ENCODE data around the gene KANSL1. TPM values are rescaled to one million over a fixed set of nuclear protein-coding genes. Genes with fewer than 3 reads are reported as not detected.

The KANSL1 gene
- total RNA-seq, 1 donor from 2014 or later = 19.3 TPM

- DNase-seq (ENCODE audit: low read depth) = no peak
Observed at GRCh38 chr17:46141645-46142044, 51.6 kb downstream of the KANSL1 start.

DNA sequence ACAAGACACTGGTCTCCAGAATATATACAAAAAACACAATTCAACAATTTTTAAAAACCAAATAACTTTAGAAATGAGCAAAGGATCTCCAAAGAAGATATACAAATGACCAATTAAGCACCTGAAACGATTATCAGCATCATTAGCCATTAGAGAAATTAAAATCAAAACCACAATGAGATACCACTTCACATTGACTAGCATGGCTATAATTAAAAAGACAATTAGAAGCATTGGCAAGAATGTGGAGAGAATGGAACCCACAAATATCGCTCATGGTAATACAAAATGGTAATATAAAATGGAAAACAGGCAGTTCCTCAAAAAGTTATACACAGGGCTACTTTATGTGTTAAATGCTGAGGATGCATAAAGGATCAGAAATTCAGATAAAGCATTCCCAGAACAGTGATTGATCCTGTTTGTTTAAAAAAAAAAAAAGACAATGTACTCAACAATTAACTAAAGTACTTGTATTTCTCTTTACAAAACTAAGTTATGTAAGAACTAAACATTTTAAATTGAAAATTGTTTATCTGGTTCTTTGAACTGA, 52.5 kb downstream of the KANSL1 start:
- no peak for DNase-seq (ENCODE audit: low read depth)

DNA sequence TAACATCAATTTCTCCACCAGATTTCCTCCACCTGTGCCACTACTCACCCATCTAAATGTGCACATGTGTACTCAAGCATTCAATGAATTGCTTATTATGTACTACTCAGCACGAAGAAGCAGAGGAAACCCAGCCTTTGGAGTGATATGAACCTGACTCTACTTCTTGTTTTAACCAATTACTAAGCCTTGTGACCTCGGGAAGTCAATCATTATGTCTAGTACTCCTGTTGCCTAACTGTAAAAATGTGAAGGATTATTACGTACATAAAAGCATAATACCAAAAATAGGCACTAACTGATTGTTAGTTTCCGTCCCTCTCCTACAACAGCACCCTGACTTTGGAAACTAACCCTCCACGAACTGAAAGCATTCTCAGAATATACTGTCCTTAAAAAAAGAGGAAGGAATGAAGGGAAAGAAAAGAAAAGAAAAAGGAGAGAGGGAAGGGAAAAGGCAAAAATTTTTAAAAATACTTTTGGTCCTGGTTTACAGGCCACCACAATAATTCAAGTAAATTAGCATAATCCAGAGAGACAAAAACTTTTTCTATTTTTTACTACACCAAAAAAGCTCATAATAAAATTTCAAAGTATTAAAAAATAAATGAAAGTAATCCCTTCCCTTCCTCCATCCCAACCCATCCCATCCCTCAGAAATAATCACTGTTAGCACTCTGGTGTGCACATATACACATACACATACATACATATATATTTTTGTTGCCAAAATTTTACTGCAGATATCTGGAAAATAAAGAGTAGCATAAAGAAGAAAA, 53.6 kb downstream of the KANSL1 start:
- no peak for DNase-seq (ENCODE audit: low read depth)

- no peak for DNase-seq (ENCODE audit: low read depth)
Observed at GRCh38 chr17:46138473-46138872, 54.8 kb downstream of the KANSL1 start.

DNA sequence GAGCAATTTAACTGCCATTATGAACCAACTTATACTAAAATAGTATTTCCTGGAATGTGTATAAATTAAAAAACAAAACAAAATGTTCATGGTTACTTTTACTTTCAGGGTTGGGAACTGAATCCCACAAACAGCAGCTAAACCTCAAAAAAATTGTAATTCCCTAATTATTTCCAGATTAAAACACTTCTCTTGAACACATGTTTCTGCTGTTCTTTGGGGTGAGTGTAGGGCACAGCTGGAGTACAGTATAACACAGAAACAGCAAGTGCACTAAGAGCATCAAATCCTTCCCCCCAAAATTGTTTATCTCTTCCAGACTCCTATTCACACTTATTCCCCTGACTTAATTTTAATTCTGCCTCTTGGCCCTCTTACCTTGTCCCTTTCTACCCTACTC, 56.4 kb downstream of the KANSL1 start:
- no peak for DNase-seq (ENCODE audit: low read depth)

DNA sequence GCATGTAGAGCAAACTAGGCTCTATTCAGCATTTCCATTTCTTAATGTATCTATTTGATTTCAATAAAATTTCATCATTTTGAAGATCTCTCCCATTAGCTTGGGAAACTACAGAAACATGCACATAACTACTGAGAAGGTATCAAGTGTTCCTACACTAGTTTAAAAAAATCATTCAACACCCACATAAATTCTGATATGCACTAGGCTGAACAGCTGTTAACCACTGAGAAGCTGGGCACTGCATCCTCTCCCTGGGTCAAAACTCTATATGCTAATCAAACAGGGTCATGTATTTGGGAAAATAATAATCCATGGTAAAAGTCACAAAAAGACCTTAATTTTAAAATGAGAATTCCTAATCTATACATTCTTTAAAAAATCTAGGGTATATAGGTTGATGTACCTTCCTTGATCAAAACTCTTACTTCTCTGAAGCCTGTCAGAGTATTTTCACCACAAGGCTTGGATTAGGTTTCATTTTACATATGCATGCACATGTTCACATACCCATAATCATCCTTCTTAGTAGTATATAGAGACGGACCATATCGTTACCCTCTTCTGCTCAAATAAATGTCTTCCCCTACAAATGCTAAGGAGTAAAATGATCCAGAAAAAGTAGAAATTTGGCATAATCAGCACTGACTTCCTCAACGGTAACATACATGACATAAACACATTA, 57.2 kb downstream of the KANSL1 start:
- DNase-seq (ENCODE audit: low read depth) = peak; percentile 24

DNA sequence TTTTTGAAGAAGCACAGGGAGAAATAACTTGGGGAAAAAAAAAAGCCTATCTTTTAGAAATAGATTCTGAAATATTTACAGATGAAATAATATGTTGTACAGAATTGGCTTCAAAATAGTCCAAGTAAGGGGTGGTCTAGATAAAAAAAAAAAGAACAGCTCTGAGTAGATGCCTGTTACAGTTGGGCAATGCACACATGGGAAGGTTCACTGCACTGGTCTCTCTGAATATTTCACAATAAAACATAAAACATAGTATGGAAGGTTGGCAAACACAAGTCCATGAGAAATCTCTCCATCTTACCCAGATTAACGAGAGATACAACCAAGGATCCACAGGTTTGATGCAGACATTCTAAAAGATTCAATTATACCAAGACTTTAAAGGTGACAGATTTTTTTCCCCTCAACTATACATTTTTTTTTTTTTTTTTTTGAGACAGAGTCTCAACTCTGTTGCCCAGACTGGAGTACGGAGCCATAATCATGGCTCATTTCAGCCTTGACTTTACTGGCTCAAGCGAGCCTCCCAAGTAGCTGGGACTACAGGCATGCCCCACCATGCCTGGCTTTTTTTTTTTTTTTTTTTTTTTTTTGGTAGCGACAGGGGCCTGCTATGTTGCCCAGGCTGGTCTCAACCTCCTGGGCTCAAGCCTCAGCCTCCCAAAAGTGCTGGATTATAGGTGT, 58.0 kb downstream of the KANSL1 start:
- no peak for DNase-seq (ENCODE audit: low read depth)

- no peak for DNase-seq (ENCODE audit: low read depth)
Observed at GRCh38 chr17:46129302-46129701, 63.9 kb downstream of the KANSL1 start.

DNA sequence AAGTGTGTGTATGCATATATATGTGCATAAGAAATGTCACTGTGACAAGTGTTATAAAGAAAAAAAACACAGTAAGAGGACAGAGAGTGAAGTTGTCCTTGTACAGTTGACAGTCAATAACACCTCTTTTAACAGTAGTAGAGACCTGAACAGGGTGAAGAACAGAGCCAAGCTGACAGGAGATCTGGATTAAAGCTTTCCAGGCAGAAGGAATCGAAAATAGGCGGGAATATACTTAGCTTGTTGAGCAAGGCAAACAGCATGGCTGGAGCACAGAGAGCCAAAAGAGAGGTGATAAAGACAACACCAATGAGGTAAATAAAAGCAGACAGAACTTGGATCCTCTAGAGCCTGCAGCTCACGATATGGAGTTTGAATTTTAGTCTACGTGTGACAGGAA, 64.8 kb downstream of the KANSL1 start:
- no peak for DNase-seq (ENCODE audit: low read depth)

DNA sequence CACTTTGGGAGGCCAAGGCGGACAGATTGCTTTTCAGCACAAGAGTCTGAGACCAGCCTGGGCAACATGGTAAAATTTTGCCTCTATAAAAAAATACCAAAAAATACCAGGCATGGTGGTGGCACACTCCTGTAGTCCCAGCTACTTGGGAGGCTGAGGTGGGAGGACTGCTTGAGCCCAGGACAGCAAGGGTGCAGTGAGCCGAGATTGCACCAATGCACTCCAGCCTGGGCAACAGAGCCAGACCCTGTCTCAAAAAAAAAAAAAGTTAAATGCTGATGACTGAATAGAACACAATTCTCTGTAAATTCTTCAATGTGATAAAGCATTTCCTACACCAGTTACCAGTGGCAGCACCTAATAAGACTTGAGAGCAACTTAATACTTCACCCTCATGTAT, 65.7 kb downstream of the KANSL1 start:
- DNase-seq (ENCODE audit: low read depth) = no peak

DNA sequence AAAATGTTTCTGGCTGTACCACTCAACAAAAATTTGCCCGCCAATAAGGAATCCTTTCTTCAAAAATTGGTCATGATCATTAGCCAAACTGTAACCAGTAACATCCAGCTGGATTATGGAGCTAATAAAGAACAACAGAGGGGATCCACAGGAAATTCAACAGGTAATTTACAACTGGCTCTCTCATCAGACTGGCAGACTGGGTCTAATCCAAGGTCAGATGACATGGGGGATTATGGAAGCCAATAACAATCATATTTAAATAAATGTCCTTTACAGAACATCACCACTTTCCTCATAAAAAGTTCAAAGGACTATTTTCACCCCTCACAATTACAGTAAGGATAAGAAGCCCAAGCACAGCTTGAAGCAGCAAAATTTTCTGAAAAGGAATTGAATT, 66.4 kb downstream of the KANSL1 start:
- no peak for DNase-seq (ENCODE audit: low read depth)

- DNase-seq (ENCODE audit: low read depth) = no peak
Observed at GRCh38 chr17:46125831-46126230, 67.4 kb downstream of the KANSL1 start.

DNA sequence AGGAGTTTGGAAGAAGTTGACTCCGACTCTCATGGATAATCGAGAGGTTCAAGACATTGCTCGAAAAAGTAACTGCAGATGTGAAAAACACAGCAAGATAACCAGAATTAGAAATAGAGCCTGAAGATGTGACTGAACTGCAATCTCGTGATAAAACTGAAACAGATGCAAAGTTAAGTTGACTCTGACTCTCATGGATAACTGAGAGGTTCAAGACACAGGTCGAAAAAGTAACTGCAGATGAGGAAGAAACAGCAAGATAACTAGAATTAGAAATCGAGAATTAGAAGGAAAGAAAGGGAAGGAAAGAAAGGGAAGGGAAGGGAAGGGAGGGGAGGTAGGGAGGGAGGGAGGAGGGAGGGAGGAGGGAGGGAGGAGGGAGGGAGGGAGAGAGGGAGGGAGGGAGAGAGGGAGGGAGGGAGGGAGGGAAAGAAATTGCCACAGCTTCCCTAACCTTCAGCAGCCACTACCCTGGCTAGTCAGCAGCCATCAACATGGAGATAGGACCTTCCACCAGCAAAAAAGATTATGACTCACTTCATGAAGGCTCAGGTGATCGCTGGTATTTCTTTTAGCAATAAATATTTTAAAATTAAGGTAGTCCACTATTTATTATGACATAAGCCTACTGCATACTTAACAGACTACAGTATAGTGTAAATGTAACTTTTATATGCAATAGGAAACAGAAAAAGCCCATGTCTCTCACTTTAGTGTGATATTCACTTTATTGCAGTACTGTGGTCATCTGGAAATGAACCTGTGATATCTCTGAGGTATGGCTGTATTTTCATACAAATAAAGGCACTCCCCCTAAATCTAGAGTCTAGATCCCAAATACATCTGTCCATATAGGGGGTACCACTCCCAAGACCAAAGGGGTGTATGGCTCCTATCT, 68.3 kb downstream of the KANSL1 start:
- DNase-seq (ENCODE audit: low read depth) = no peak

- DNase-seq (ENCODE audit: low read depth) = no peak
Observed at GRCh38 chr17:46123607-46124006, 69.6 kb downstream of the KANSL1 start.

DNA sequence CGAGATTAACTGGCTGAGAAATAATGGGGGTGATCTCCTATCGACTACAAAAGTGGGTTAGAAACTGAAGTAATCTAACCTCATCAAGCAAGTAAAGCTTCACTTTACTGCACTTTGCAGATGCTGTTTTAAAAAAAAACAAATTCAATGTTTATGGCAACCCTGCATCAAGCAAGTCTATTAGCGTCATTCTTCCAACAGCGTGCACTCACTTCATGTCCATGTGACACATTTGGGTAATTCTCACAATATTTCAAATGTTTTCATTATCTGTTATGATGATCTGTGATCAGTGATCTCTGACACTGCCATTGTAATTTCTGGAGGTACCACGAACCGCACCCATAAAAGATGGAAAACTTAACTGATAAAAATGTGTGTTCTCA, 70.8 kb downstream of the KANSL1 start:
- no peak for DNase-seq (ENCODE audit: low read depth)

DNA sequence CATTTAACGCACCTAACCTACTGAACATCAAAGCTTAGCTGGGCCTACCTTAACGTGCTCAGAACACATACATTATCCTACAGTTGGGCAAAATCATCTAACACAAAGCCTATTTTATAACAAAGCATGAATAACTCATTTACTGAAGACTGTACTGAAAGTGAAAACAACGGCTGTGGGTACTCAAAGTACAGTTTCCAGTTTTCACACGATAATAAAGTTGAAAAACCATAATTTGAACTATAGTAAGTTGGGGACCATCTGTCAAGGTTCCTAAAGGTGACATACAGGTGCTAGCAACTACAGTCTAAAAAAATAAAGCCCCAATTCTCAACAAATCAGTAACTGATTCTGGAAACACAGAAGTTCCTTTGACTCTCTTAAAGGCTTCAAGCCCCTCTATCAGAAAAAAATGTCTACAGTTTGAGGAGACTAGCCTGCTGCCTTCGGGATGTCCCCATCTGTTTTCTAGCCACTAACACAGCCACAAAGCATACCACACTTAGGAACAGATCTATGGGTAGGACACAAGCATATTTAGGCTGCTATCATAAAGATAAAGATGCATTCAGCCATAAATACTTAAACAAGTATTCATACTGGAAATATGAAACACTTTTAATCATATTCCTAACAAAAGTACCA, 71.3 kb downstream of the KANSL1 start:
- DNase-seq (ENCODE audit: low read depth) = no peak

DNA sequence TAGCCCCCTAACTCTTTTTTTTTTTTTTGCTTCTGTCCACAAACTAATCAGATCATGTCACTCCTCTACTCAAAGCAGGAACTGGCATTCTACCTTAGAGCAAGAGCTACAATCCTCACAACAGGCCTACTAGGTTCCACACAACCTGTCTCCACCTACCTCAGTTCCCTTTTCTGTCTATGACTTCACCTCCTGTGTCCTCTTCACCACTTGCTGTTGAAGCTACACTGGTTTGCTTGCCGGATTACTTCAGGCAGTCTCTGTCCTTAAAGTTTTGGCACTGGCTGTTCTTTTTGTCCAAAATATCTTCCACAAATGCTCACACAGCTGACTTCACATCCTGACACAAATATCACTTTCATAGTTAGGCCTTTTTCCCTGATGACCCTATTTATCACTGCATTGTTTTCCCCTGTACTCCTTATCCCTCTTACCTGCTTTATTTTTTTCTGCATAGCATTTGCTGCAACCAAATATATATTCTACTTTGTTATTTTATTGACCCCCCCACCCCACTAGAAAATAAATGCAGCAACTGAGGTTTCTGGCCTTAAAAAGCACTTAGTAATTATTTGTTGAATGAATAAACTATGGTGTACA, 72.0 kb downstream of the KANSL1 start:
- peak; percentile 47 for DNase-seq (ENCODE audit: low read depth)

DNA sequence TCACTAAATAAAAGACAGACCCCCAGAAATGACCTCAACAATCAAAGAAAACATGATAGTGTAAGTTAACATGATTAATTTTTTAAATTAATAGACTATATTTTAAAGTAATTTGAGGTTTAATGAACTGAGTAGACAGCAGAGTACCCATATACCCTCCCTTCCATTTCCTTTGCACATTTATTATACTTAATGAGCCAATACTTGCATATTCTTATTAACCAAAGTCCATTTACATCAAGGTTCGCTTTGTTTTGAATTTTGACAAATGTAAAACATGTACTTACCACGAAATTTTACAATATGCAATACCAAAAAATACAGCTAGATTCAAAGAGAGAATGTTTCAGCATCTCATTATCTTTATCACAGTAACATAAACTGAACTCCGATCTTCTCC, 72.7 kb downstream of the KANSL1 start:
- no peak for DNase-seq (ENCODE audit: low read depth)

- DNase-seq (ENCODE audit: low read depth) = no peak
Observed at GRCh38 chr17:46120078-46120477, 73.2 kb downstream of the KANSL1 start.

- DNase-seq (ENCODE audit: low read depth) = no peak
Observed at GRCh38 chr17:46118964-46119363, 74.3 kb downstream of the KANSL1 start.
